ENCODE data around the gene HSPA4L. TPM values are rescaled to one million over a fixed set of nuclear protein-coding genes. Genes with fewer than 3 reads are reported as not detected.

HSPA4L gene
- total RNA-seq = 11.6 and 18.1 TPM in 2 replicates
- 3.0 TPM for polyA plus RNA-seq (2012)

DNA sequence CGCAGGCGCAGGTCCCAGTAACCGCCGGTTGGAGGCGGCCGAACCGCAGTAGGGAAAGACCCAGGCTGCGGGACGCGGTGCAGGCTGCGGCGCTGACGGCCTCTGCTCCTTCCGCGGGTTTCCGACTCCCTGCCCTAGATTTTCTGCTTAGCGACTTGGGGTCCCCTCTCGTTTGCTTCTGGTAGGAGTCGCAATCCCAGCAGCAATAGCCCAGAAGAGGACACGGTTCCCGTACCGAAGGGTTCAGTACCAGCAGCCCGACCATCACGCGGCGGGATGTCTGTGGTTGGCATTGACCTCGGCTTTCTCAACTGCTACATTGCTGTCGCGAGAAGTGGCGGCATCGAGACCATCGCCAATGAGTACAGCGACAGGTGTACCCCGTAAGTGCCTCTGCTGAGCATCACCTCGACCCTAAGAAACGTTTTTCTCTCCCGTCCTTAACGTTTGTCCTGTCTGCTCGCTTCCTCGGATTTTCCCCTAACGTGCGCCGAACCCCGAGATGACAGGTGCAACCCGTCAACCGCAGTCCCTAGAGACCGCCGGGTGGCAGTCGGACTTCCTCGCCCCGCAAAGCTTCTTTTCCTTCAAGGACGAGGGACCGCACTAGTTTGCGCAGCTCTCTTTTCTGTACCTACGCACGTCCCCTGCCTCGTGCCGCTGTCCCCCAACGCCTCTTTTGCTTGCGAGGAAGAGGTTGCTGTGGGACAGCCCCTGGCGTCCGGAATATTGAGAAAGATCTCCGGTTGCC is at the start of gene HSPA4L:
TSS of gene HSPA4L (plus strand) at position 48 of the 751 bp plus-strand sequence. CDS start at position 277, 229 bp downstream.
- peak; percentile 82 for DNase-seq (ENCODE audit: low read depth)

- DNase-seq (ENCODE audit: low read depth) = peak; percentile 65
Observed at GRCh38 chr4:127732623-127733328, 49.3 kb upstream of the HSPA4L start.

GRCh38 chr4:127734976-127735375 is 47.1 kb upstream of the HSPA4L start:
- DNase-seq (ENCODE audit: low read depth) = no peak

- DNase-seq (ENCODE audit: low read depth) = no peak
Observed at GRCh38 chr4:127737295-127737694, 44.8 kb upstream of the HSPA4L start.

- no peak for DNase-seq (ENCODE audit: low read depth)
Observed at GRCh38 chr4:127741247-127741646, 40.9 kb upstream of the HSPA4L start.

GRCh38 chr4:127747883-127748282 is 34.2 kb upstream of the HSPA4L start:
- peak; percentile 23 for DNase-seq (ENCODE audit: low read depth)

GRCh38 chr4:127748957-127749356 is 33.2 kb upstream of the HSPA4L start:
- DNase-seq (ENCODE audit: low read depth) = no peak

- no peak for DNase-seq (ENCODE audit: low read depth)
Observed at GRCh38 chr4:127756906-127757305, 25.2 kb upstream of the HSPA4L start.

DNA sequence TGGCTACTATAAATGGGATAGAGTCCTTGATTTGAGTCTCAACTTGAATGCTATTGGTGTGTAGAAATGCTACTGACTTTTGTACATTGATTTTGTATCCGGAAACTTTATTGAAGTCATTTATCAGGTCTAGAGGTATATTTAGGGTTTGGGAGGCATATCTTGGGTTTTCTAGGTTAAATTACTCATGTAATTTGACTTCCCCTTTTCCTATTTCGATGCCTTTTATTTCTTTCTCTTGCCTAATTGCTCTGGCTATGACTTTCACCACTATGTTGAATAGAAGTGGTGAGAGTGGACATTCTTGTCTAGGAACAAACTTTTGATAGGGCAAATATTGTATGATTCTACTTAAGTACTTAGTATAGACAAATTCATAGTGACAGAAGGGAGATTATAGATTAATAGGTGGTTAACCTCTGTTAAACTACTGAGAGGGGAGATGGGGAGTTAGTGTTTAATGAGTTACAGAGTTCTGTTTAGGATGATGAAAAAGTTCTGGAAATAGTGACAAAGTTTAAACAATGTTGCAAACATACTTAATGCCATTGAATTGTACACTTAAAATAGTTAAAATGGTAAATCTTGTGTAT is 22.8 kb upstream of the HSPA4L start:
- DNase-seq (ENCODE audit: low read depth) = no peak

DNA sequence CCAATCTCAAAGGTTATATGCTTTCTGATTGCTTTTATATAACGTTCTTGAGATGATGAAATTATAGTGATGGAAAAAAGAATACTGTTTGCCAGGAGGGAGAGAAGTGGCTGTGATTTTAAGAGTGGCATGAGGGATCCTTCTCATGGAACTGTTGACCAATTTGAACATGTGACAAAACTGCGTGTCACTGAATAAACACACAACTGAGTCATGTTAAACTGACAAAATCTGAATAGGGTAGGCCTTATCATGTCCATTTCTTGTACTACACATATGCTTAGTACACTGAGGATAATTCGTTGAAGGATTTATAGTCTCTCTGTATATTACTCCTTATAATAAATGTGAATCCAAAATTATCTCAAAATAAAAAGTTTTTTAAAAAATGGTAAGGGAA is 22.2 kb upstream of the HSPA4L start:
- DNase-seq (ENCODE audit: low read depth) = no peak

- no peak for DNase-seq (ENCODE audit: low read depth)
Observed at GRCh38 chr4:127771535-127772275, 10.4 kb upstream of the HSPA4L start.

DNA sequence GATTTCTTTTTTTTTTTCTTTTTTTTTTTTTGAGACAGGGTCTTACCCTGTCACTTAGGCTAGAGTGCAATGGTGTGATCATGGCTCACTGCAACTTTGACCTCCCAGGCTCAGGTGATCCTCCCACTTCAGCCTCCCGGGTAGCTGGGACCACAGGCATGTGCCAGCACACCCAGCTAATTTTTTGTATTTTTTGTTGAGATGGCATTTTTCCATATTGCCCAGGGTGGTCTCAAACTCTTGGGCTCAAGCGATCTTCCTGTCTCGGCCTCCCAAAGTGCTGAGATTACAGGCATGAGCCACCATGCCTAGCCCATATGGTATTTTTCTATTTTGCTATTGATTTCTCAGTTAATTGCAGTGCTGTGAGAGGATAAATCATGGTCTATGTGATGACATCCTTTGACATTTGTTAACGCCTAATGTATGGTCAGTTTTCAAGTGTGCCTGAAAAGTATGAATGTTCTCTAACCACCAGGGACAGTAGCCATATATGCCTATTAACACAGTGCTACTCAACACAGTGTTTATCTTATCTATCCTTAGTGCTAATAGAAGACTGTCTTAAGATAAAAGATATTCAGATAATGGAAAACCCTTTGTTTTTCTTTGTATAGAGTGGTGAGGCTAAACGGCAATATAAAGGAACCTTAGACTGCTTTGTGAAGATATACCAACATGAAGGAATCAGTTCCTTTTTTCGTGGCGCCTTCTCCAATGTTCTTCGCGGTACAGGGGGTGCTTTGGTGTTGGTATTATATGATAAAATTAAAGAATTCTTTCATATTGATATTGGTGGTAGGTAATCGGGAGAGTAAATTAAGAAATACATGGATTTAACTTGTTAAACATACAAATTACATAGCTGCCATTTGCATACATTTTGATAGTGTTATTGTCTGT is 9.1 kb upstream of the HSPA4L start:
- no peak for DNase-seq (ENCODE audit: low read depth)

GRCh38 chr4:127775843-127776242 is 6.3 kb upstream of the HSPA4L start:
- no peak for DNase-seq (ENCODE audit: low read depth)

DNA sequence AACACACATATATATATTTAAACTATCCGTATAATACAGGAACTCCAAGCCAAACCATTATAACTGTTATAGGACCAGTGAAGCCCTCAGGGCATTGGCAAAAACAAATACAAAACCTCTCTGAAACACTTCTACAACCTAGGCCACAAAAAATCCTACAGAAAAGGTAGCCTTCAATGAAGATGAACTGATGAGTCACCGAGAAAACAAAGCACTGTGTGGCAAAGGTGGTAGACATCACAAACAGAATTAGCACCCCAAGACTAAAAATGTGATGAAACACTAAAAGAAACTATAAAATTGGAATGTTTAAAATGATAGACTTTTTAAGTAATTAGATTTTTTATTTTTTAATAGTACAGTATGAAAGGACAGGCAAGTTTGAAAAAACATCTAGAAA is 5.5 kb upstream of the HSPA4L start:
- DNase-seq (ENCODE audit: low read depth) = no peak

- no peak for DNase-seq (ENCODE audit: low read depth)
Observed at GRCh38 chr4:127777487-127777886, 4.6 kb upstream of the HSPA4L start.

- DNase-seq (ENCODE audit: low read depth) = no peak
Observed at GRCh38 chr4:127778102-127778501, 4.0 kb upstream of the HSPA4L start.

DNA sequence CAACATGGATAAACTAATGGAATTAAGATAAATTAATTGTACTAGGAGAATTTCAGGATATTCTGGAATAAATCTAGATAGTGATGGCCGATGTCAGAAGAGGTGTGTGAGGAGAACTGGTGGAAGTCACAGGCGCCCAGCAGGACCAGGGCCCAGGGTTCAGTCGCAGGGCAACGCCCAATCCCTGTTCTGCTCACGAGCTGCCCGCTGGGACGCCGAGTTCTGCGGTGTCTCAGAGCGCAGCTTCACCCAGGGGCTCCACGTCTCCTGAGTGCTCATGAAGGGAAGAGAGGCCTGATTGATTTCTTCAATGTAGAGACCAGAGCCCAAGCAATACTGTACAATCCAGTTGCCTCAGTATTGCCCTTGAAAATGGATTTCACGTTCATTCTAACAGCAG is 1.5 kb upstream of the HSPA4L start:
- DNase-seq (ENCODE audit: low read depth) = no peak

DNA sequence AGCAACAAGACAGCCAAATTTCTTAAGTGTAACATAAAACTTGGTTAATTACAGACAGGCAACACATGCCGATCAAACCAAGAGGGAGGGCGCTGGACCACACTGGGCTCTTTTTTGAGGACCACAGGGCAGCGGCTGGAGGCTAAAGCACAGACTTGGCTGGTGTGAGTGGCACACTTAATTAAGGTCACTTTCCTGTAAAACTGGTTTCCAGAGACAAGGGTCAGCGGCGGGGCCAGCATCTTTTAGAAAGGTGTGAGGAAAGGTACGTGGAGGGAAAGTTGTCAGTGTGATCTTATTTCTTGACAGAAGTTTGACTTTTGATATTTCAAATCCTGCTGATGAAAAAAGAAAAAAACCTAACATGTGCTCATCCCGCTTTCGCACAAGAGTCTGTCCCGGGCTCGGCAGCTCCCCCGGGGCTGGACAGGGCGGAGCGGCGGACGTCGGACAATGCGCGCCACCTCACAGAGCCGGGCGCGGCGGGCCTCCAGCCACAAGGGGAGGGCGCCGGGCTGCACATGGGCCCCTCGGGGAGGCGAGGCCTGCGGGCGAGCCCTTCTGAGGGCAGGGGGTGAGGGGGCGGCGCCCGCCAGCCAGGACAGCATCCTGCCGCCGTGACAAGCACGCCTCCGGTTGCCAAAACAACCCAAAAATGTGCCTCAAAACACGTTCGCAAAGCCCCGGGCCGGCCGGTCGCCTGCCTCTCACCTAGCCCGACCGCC is 660 bp upstream of the HSPA4L start:
- peak; percentile 59 for DNase-seq (ENCODE audit: low read depth)

GRCh38 chr4:127782025-127782274 is 172 bp upstream of the HSPA4L start:
- DNase-seq (ENCODE audit: low read depth) = peak; percentile 88

All from myocyte (in vitro differentiated cells).